ENCODE measurements around the gene FNDC3A. TPM values are rescaled to one million over a fixed set of nuclear protein-coding genes. Genes with fewer than 3 reads are reported as not detected.

Gene FNDC3A
- total RNA-seq, 1 experiment from 2014 or later: 61.4 TPM

- no peak overlapping the region for H3K4me3 Mint-ChIP-seq (ENCODE audit: unreplicated experiment)
- intact Hi-C loops (cut with micrococcal nuclease): no loop called here
- no TSS peak for BruUV-seq (replicated peaks)
- TF ChIP-seq, protein P1, sequence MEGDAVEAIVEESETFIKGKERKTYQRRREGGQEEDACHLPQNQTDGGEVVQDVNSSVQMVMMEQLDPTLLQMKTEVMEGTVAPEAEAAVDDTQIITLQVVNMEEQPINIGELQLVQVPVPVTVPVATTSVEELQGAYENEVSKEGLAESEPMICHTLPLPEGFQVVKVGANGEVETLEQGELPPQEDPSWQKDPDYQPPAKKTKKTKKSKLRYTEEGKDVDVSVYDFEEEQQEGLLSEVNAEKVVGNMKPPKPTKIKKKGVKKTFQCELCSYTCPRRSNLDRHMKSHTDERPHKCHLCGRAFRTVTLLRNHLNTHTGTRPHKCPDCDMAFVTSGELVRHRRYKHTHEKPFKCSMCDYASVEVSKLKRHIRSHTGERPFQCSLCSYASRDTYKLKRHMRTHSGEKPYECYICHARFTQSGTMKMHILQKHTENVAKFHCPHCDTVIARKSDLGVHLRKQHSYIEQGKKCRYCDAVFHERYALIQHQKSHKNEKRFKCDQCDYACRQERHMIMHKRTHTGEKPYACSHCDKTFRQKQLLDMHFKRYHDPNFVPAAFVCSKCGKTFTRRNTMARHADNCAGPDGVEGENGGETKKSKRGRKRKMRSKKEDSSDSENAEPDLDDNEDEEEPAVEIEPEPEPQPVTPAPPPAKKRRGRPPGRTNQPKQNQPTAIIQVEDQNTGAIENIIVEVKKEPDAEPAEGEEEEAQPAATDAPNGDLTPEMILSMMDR (IDR thresholded peaks at IDR 0.05; ENCODE audit: unreplicated experiment): no peak
- peaks cover 18% of the 10 kb centered on the region for H3K4me1 Mint-ChIP-seq (ENCODE audit: insufficient read depth, unreplicated experiment)
- CTCF ChIA-PET: no interaction called here
- no peaks in the 10 kb centered on the region for H3K36me3 Mint-ChIP-seq (ENCODE audit: insufficient read depth, unreplicated experiment)
- no peak overlapping the region for H3K27ac Mint-ChIP-seq (ENCODE audit: low read depth, unreplicated experiment)
- POLR2A ChIA-PET: interaction anchor here (1.8 kb wide), 1 partner anchor 10 kb away, joined by 15 read pairs; the partner anchor contains the start of gene FNDC3A
- H3K9me3 Mint-ChIP-seq (ENCODE audit: unreplicated experiment): no peaks in the 10 kb centered on the region
- no peak for DNase-seq (ENCODE audit: unreplicated experiment)
- H3K27me3 Mint-ChIP-seq (ENCODE audit: insufficient read depth, unreplicated experiment): no peaks in the 10 kb centered on the region
These were observed 10.0 kb upstream of the FNDC3A start for GRCh38 chr13:48965736-48966135.

DNA sequence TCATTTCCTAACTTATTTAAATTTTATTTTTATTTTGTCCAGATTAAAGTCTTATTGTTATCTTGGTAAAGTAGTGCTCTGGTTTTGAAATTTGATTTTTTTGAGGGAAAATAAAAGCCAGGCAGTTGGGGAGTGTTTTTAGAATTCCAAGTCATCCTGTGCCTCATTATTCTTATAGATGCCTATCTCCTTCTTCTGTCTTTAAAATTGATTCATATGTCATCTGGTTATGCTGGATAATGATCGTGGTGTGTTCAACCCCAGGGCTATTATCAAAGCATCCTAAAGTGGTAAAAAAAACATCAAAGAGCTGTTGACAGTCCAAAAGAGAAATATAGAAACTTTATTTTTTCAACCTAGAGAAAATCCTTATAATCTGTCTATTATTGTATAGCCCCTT is 6.0 kb upstream of the FNDC3A start:
- no peak for DNase-seq (ENCODE audit: unreplicated experiment)
- Mint-ChIP-seq H3K9me3 (ENCODE audit: unreplicated experiment) (peaks cover 30% of the 10 kb centered on the region), H3K27ac (ENCODE audit: low read depth, unreplicated experiment) (no peak overlapping the region), H3K4me1 (ENCODE audit: insufficient read depth, unreplicated experiment) (peaks cover 4% of the 10 kb centered on the region), H3K4me3 (ENCODE audit: unreplicated experiment) (no peak overlapping the region), H3K27me3 (ENCODE audit: insufficient read depth, unreplicated experiment) (no peaks in the 10 kb centered on the region), H3K36me3 (ENCODE audit: insufficient read depth, unreplicated experiment) (no peaks in the 10 kb centered on the region)
- ChIA-PET CTCF (no interaction called here), POLR2A (interaction anchor here (0.6 to 1.0 kb wide), 2 partner anchors 91 to 131 kb away, joined by 3 read pairs; no protein-coding TSS in a partner anchor)
- intact Hi-C loops (cut with micrococcal nuclease): loop anchor here (10.0 kb wide), 1 partner anchor 225 kb away; no protein-coding TSS in a partner anchor
- TF ChIP-seq, protein P1 (IDR thresholded peaks at IDR 0.05; ENCODE audit: unreplicated experiment): no peak
- no TSS peak for BruUV-seq (replicated peaks)

GRCh38 chr13:48973845-48974431 is 1.8 kb upstream of the FNDC3A start:
- Mint-ChIP-seq H3K36me3 (ENCODE audit: insufficient read depth, unreplicated experiment) (no peaks in the 10 kb centered on the region), H3K4me3 (ENCODE audit: unreplicated experiment) (peak overlapping the region; percentile 90), H3K27ac (ENCODE audit: low read depth, unreplicated experiment) (peak overlapping the region; percentile 97), H3K4me1 (ENCODE audit: insufficient read depth, unreplicated experiment) (peaks cover 9% of the 10 kb centered on the region), H3K9me3 (ENCODE audit: unreplicated experiment) (peaks cover 31% of the 10 kb centered on the region), H3K27me3 (ENCODE audit: insufficient read depth, unreplicated experiment) (no peaks in the 10 kb centered on the region)
- ChIA-PET POLR2A (interaction anchor here (2.3 to 4.8 kb wide), 3 partner anchors 11 to 274 kb away, joined by 8 to 21 read pairs (median 18); partner anchors contain the start of gene CDADC1), CTCF (no interaction called here)
- no TSS peak for BruUV-seq (replicated peaks)
- DNase-seq (ENCODE audit: unreplicated experiment): no peak
- intact Hi-C loops (cut with micrococcal nuclease): loop anchor here (10.0 kb wide), 1 partner anchor 221 kb away; no protein-coding TSS in a partner anchor
- TF ChIP-seq, protein P1 (IDR thresholded peaks at IDR 0.05; ENCODE audit: unreplicated experiment): no peak

DNA sequence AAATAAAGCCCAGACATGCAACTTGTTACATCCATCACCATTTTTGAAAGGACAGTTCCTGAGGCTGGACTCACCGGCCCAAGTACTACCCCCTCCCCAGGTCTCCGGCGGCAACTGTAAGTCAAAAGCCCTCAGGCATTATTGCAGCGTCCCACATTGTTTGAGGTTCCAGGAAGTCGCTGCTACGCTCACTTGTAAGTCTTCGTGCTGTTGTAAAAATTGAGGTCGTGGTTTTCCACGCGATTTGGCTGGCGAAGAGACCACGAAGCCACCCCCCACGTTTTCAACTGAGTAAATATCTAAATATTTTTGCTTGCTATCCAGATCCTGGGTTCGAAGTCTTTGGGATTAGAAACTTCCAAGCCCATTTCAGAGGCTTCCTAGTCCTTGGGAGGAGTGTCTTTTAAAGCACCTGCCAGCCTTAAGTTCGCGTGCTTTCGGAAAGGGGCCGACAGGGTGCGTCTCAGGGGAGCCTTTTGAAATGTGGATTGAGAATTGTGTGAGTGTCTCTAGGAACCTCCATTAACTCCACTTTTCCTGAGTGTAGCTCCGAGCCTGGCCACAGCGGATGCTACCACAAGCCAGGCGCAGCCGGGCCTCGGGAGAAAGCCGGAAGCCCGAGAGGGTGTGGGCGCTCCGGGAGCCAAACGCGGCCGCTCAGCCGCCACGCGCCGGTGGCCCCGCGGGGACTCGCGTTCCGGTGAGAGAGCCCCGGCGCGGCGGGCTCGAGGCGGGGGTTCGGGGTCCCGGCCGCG is 434 bp upstream of the FNDC3A start:
- POLR2A ChIA-PET: interaction anchor here (0.5 to 7.5 kb wide), 23 partner anchors 9 to 273 kb away, joined by 3 to 94 read pairs (median 4); partner anchors contain the start of gene CDADC1
- Mint-ChIP-seq H3K9me3 (ENCODE audit: unreplicated experiment) (peaks cover 31% of the 10 kb centered on the region), H3K36me3 (ENCODE audit: insufficient read depth, unreplicated experiment) (no peaks in the 10 kb centered on the region), H3K27ac (ENCODE audit: low read depth, unreplicated experiment) (peak overlapping the region; percentile 97), H3K4me3 (ENCODE audit: unreplicated experiment) (peak overlapping the region; percentile 90), H3K4me1 (ENCODE audit: insufficient read depth, unreplicated experiment) (peaks cover 19% of the 10 kb centered on the region), H3K27me3 (ENCODE audit: insufficient read depth, unreplicated experiment) (no peaks in the 10 kb centered on the region)
- CTCF ChIA-PET: interaction anchor here (0.7 to 1.0 kb wide), 2 partner anchors 64 to 191 kb away, joined by 3 read pairs; no protein-coding TSS in a partner anchor
- TF ChIP-seq, protein P1 (IDR thresholded peaks at IDR 0.05; ENCODE audit: unreplicated experiment): no peak
- intact Hi-C loops (cut with micrococcal nuclease): loop anchor here (5.0 to 10.0 kb wide), 2 partner anchors 77 to 220 kb away; no protein-coding TSS in a partner anchor
- BruUV-seq (replicated peaks): TSS peak; percentile 71
- peak; percentile 50 for DNase-seq (ENCODE audit: unreplicated experiment)
